Muscle of leg (tissue), 11 donors: ENCODE results near the gene LRRC4C. TPM values are rescaled to one million over a fixed set of nuclear protein-coding genes. Genes with fewer than 3 reads are reported as not detected.

Experiments
- DNase-seq: peaks from one replicate; pipeline ENCODE4 v3.0.0; 2013
- H3K27ac ChIP-seq: one replicate; pipeline ENCODE4 v1.5.1; 2013; ENCODE audit warnings: mild to moderate bottlenecking, low read length, control low read depth
- H3K27me3 ChIP-seq: one replicate; pipeline ENCODE4 v1.6.1; 2013; ENCODE audit warnings: low read length; ENCODE audit not compliant: control insufficient read depth, insufficient read depth
- H3K36me3 ChIP-seq: one replicate; pipeline ENCODE4 v1.6.1; 2013; ENCODE audit warnings: low read length; ENCODE audit not compliant: control insufficient read depth, insufficient read depth
- H3K4me1 ChIP-seq: one replicate; pipeline ENCODE4 v1.6.1; 2013; ENCODE audit warnings: low read length; ENCODE audit not compliant: control insufficient read depth, insufficient read depth
- H3K4me3 ChIP-seq: one replicate; pipeline ENCODE4 v1.5.1; 2013; ENCODE audit warnings: low read length, control low read depth
- H3K9me3 ChIP-seq: replicated peaks from 2 replicates; pipeline ENCODE4 v1.6.1; 2013; ENCODE audit warnings: low read depth, low read length; ENCODE audit not compliant: control insufficient read depth
- WGBS: methylation state at CpG from one replicate; pipeline ENCODE4 v1.1.5; 2013; ENCODE audit warnings: missing lambda C conversion rate; ENCODE audit not compliant: insufficient coverage; 5-methylcytosine and 5-hydroxymethylcytosine counted together
- polyA plus RNA-seq, 8 donors: library from polyadenylated mRNA; unstranded; fragments of 120-200 nt; gene quantifications; one replicate each; pipeline versions ENCODE4 v1.2.1 to v1.2.3, GENCODE V29; 2013; ENCODE audit warnings: inconsistent platforms in 1 of 8, low replicate concordance in 1 of 8; ENCODE audit not compliant: insufficient read length in 8 of 8, insufficient read depth in 1 of 8
- total RNA-seq: library from RNA; stranded (reverse); fragments of 120-200 nt; gene quantifications from one replicate; pipeline ENCODE4 v1.2.4, GENCODE V29; 2013

LRRC4C gene
- total and polyA plus RNA-seq, 9 donors = 1.8 to 5.3 (median 2.3) TPM

- no peaks in the 10 kb centered on the region for H3K4me1 ChIP-seq
- peaks cover 2% of the 10 kb centered on the region for H3K9me3 ChIP-seq
- no peaks in the 10 kb centered on the region for H3K36me3 ChIP-seq
- H3K4me3 ChIP-seq = no peak overlapping the region
- no peak for DNase-seq
- WGBS = no CpG with 5 or more reads among the region's 2 CpGs
- H3K27ac ChIP-seq = no peak overlapping the region
- no peaks in the 10 kb centered on the region for H3K27me3 ChIP-seq
Measured at GRCh38 chr11:40701027-40701426, 758.4 kb downstream of the LRRC4C start.

- WGBS = 93% methylated on average over 2 of the region's 3 CpGs
- Histone ChIP-seq H3K4me3 (no peak overlapping the region), H3K4me1 (no peaks in the 10 kb centered on the region), H3K36me3 (no peaks in the 10 kb centered on the region), H3K27ac (no peak overlapping the region), H3K9me3 (no peaks in the 10 kb centered on the region), H3K27me3 (no peaks in the 10 kb centered on the region)
- no peak for DNase-seq
Measured at GRCh38 chr11:40689823-40690222, 769.6 kb downstream of the LRRC4C start.

DNA sequence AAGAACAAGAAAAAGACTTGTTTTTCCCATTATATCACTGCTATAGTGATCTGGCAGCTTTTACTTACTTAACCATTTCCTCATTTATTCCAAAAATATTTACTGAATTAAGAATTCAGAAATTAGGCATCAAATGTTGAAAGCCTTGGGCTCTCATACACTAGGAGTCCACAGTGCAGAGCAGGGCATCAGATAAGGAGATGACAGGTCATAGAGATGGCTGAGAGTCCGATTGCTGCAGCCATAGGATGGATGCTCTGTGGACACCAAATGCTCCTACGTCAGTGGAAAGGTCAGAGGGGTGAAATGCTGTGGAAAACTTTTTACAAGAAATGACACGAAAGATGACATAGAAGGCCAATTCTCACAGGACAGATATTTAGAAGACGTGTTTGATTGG, 771.1 kb downstream of the LRRC4C start:
- WGBS = 66% methylated on average over 2 of the region's 4 CpGs
- Histone ChIP-seq H3K36me3 (no peaks in the 10 kb centered on the region), H3K4me3 (no peak overlapping the region), H3K9me3 (peaks cover 4% of the 10 kb centered on the region), H3K4me1 (no peaks in the 10 kb centered on the region), H3K27me3 (no peaks in the 10 kb centered on the region), H3K27ac (no peak overlapping the region)
- DNase-seq = no peak

- Histone ChIP-seq H3K27me3 (no peaks in the 10 kb centered on the region), H3K4me3 (no peak overlapping the region), H3K36me3 (no peaks in the 10 kb centered on the region), H3K4me1 (no peaks in the 10 kb centered on the region), H3K9me3 (peaks cover 4% of the 10 kb centered on the region), H3K27ac (no peak overlapping the region)
- DNase-seq = no peak
- no CpG with 5 or more reads among the region's 5 CpGs for WGBS
Measured at GRCh38 chr11:40686765-40687164, 772.7 kb downstream of the LRRC4C start.

- Histone ChIP-seq H3K27me3 (no peaks in the 10 kb centered on the region), H3K27ac (no peak overlapping the region), H3K4me3 (no peak overlapping the region), H3K4me1 (no peaks in the 10 kb centered on the region), H3K9me3 (peaks cover 4% of the 10 kb centered on the region), H3K36me3 (no peaks in the 10 kb centered on the region)
- no peak for DNase-seq
- no CpG with 5 or more reads among the region's 7 CpGs for WGBS
Measured at GRCh38 chr11:40683010-40683409, 776.4 kb downstream of the LRRC4C start.

DNA sequence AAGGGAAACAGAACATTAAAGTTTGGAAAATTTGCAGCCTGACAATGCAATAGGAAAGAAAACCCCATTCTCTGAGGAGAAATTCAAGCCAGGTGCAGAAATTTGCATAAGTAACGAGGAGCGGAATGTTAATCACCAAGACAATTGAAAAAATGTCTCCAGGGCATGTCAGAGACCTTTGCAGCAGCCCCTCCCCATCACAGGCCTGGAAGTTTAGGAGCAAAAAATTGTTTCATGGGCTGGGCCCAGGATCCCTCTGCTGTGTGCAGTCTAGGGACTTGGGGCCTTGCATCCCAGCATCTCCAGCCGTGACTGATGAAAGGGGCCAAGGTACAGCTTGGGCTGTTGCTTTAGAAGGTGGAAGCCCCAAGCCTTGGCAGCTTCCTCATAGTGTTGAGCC, 780.2 kb downstream of the LRRC4C start:
- H3K27me3 ChIP-seq = no peaks in the 10 kb centered on the region
- peaks cover 4% of the 10 kb centered on the region for H3K9me3 ChIP-seq
- no peak overlapping the region for H3K4me3 ChIP-seq
- no peaks in the 10 kb centered on the region for H3K36me3 ChIP-seq
- no peaks in the 10 kb centered on the region for H3K4me1 ChIP-seq
- DNase-seq = no peak
- H3K27ac ChIP-seq = no peak overlapping the region
- WGBS = 64% methylated on average over 3 of the region's 3 CpGs

DNA sequence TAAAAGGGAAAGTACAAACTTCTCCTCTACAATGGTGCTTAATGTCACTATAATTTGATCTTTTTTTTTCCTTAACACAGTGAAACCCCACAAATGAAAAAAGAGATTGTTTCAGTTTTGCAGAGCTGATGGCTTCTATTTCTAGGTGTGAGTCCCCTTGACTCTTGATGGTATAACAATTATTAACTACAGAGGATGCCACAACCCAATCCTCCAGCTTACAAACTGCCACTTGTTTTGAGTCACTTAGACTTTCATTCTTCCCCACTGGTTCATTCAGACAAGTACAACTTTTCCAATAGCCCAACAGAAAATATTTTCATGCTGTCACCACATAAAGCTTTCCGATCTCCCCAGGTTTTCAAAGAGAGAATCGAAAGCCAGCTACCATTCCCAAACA, 812.2 kb downstream of the LRRC4C start:
- Histone ChIP-seq H3K27me3 (no peaks in the 10 kb centered on the region), H3K4me1 (no peaks in the 10 kb centered on the region), H3K4me3 (no peak overlapping the region), H3K36me3 (no peaks in the 10 kb centered on the region), H3K9me3 (peaks cover 6% of the 10 kb centered on the region), H3K27ac (no peak overlapping the region)
- 52% methylated on average over 2 of the region's 2 CpGs for WGBS
- DNase-seq = no peak

GRCh38 chr11:40642284-40642683, 817.2 kb downstream of the LRRC4C start:
- no CpG with 5 or more reads among the region's 1 CpG for WGBS
- no peak for DNase-seq
- H3K4me3 ChIP-seq = no peak overlapping the region
- H3K27ac ChIP-seq = no peak overlapping the region
- no peaks in the 10 kb centered on the region for H3K36me3 ChIP-seq
- no peaks in the 10 kb centered on the region for H3K27me3 ChIP-seq
- H3K9me3 ChIP-seq = no peaks in the 10 kb centered on the region
- no peaks in the 10 kb centered on the region for H3K4me1 ChIP-seq

- Histone ChIP-seq H3K9me3 (no peaks in the 10 kb centered on the region), H3K27ac (no peak overlapping the region), H3K4me1 (no peaks in the 10 kb centered on the region), H3K36me3 (no peaks in the 10 kb centered on the region), H3K4me3 (no peak overlapping the region), H3K27me3 (no peaks in the 10 kb centered on the region)
- no peak for DNase-seq
- no CpG with 5 or more reads among the region's 3 CpGs for WGBS
Measured at GRCh38 chr11:40619654-40620053, 839.8 kb downstream of the LRRC4C start.

GRCh38 chr11:40606800-40607199, 852.7 kb downstream of the LRRC4C start:
- Histone ChIP-seq H3K27ac (no peak overlapping the region), H3K27me3 (no peaks in the 10 kb centered on the region), H3K9me3 (peaks cover 11% of the 10 kb centered on the region), H3K36me3 (no peaks in the 10 kb centered on the region), H3K4me1 (no peaks in the 10 kb centered on the region), H3K4me3 (no peak overlapping the region)
- DNase-seq = no peak
- no CpG with 5 or more reads among the region's 3 CpGs for WGBS

GRCh38 chr11:40602866-40603552, 856.4 kb downstream of the LRRC4C start:
- no peaks in the 10 kb centered on the region for H3K4me1 ChIP-seq
- DNase-seq = peak; percentile 0
- H3K27me3 ChIP-seq = no peaks in the 10 kb centered on the region
- H3K9me3 ChIP-seq = peaks cover 11% of the 10 kb centered on the region
- no CpG with 5 or more reads among the region's 3 CpGs for whole genome bisulfite sequencing
- no peak overlapping the region for H3K27ac ChIP-seq
- no peak overlapping the region for H3K4me3 ChIP-seq
- H3K36me3 ChIP-seq = no peaks in the 10 kb centered on the region
